Superior temporal gyrus (tissue), 1 donor: ENCODE data around the gene RASGRP3.

Experiments
- DNase-seq: peaks from one replicate; pipeline ENCODE4 v3.0.0-alpha.2; 2016; ENCODE audit errors: extremely low spot score

Gene RASGRP3

GRCh38 chr2:33577668-33578067, 101.2 kb downstream of the RASGRP3 start:
- DNase-seq, result no peak

- peak; percentile 60 for DNase-seq
These were observed 102.8 kb downstream of the RASGRP3 start for GRCh38 chr2:33579227-33579626.

- DNase-seq, result no peak
These were observed 105.4 kb downstream of the RASGRP3 start for GRCh38 chr2:33581872-33582271.

GRCh38 chr2:33583194-33583938, 106.9 kb downstream of the RASGRP3 start:
- DNase-seq, result peak; percentile 93

GRCh38 chr2:33586766-33587165, 110.3 kb downstream of the RASGRP3 start:
- no peak for DNase-seq

- DNase-seq, result no peak
These were observed 111.8 kb downstream of the RASGRP3 start for GRCh38 chr2:33588232-33588631.

- no peak for DNase-seq
These were observed 113.0 kb downstream of the RASGRP3 start for GRCh38 chr2:33589444-33589843.

- no peak for DNase-seq
These were observed 118.9 kb downstream of the RASGRP3 start for GRCh38 chr2:33595385-33595784.

GRCh38 chr2:33597026-33597425, 120.6 kb downstream of the RASGRP3 start:
- no peak for DNase-seq

GRCh38 chr2:33598561-33599174, 122.2 kb downstream of the RASGRP3 start:
- no peak for DNase-seq

GRCh38 chr2:33599175-33599942, 122.9 kb downstream of the RASGRP3 start, which contains the start of gene FAM98A:
FAM98A (minus strand) TSS chr2:33599299; CDS start chr2:33599221, 78 bp downstream.
- DNase-seq, result peak; percentile 99

- DNase-seq, result peak; percentile 60
These were observed 123.4 kb downstream of the RASGRP3 start for GRCh38 chr2:33599943-33600192.

- DNase-seq, result no peak
These were observed 125.9 kb downstream of the RASGRP3 start for GRCh38 chr2:33602201-33602830.

GRCh38 chr2:33603416-33603815, 127.0 kb downstream of the RASGRP3 start:
- no peak for DNase-seq

- no peak for DNase-seq
These were observed 128.6 kb downstream of the RASGRP3 start for GRCh38 chr2:33605056-33605455.

- DNase-seq, result no peak
These were observed 129.7 kb downstream of the RASGRP3 start for GRCh38 chr2:33606100-33606499.

GRCh38 chr2:33606622-33607021, 130.2 kb downstream of the RASGRP3 start:
- no peak for DNase-seq

GRCh38 chr2:33607251-33607721, 130.8 kb downstream of the RASGRP3 start:
- DNase-seq, result no peak

- no peak for DNase-seq
These were observed 131.5 kb downstream of the RASGRP3 start for GRCh38 chr2:33607905-33608304.

GRCh38 chr2:33614190-33614589, 137.7 kb downstream of the RASGRP3 start:
- no peak for DNase-seq
